DOHH2 (cell line): Measurements from ENCODE around the gene REST.

Experiments used
- H3F3A ChIP-seq: fragments of 200-600 bp; sonication (generic), shearing (Covaris generic); 2 replicates; pipeline ENCODE4 v1.6.0; 2016; ENCODE audit warnings: antibody characterized with exemption, mild to moderate bottlenecking; ENCODE audit not compliant: control insufficient read depth, insufficient read depth
- H3K27ac ChIP-seq: fragments of 200-600 bp; sonication (generic); 2 replicates; pipeline ENCODE4 v1.5.1; 2014; ENCODE audit warnings: low read depth, mild to moderate bottlenecking, low read length, moderate library complexity
- H3K27me3 ChIP-seq: fragments of 200-600 bp; sonication (generic); 2 replicates; pipeline ENCODE4 v1.6.1; 2014; ENCODE audit warnings: mild to moderate bottlenecking, low read length, mixed read lengths; ENCODE audit not compliant: control insufficient read depth
- H3K36me3 ChIP-seq: fragments of 200-600 bp; sonication (generic); 2 replicates; pipeline ENCODE4 v1.6.1; 2014; ENCODE audit warnings: mild to moderate bottlenecking, low read length, moderate library complexity, mixed read lengths; ENCODE audit not compliant: control insufficient read depth
- H3K4me1 ChIP-seq: fragments of 200-600 bp; sonication (generic); 2 replicates; pipeline ENCODE4 v1.6.1; 2014; ENCODE audit warnings: mild to moderate bottlenecking, low read length, mixed read lengths; ENCODE audit not compliant: control insufficient read depth
- H3K4me2 ChIP-seq: fragments of 200-600 bp; sonication (generic); 2 replicates; pipeline ENCODE4 v1.6.0; 2014; ENCODE audit warnings: mild to moderate bottlenecking, low read length, moderate library complexity
- H3K4me3 ChIP-seq: fragments of 200-600 bp; sonication (generic); 2 replicates; pipeline ENCODE4 v1.5.1; 2014; ENCODE audit warnings: mild to moderate bottlenecking, low read length, mixed read lengths
- H3K79me2 ChIP-seq: fragments of 200-600 bp; sonication (generic); 2 replicates; pipeline ENCODE4 v1.6.1; 2014; ENCODE audit warnings: mild to moderate bottlenecking, low read length, mixed read lengths; ENCODE audit not compliant: control insufficient read depth
- H3K9me2 ChIP-seq: fragments of 200-600 bp; sonication (generic); replicated peaks from 2 replicates; pipeline ENCODE4 v1.6.1; 2014; ENCODE audit warnings: mild to moderate bottlenecking, low read length, mixed read lengths; ENCODE audit not compliant: control insufficient read depth
- H3K9me3 ChIP-seq: fragments of 200-600 bp; sonication (generic); 2 replicates; pipeline ENCODE4 v1.6.1; 2014; ENCODE audit warnings: antibody characterized with exemption, low read length, mixed read lengths; ENCODE audit not compliant: control insufficient read depth, insufficient read depth
- H4K20me1 ChIP-seq: fragments of 200-600 bp; sonication (generic); 2 replicates; pipeline ENCODE4 v1.6.0; 2014; ENCODE audit warnings: low read depth, mild to moderate bottlenecking, antibody characterized with exemption, low read length, moderate library complexity; ENCODE audit not compliant: control insufficient read depth, insufficient read depth
- EZH2phosphoT487 ChIP-seq: fragments of 200-600 bp; sonication (generic); IDR thresholded peaks from 2 replicates; pipeline ENCODE4 v1.6.1; 2017; ENCODE audit warnings: borderline replicate concordance, mild to moderate bottlenecking, antibody characterized with exemption, low read length, moderate library complexity, mixed read lengths
- TF ChIP-seq, protein P1 (sequence below): fragments of 200-600 bp; sonication (generic); IDR thresholded peaks from one replicate; pipeline ENCODE4 v1.5.1; 2014; ENCODE audit warnings: antibody characterized with exemption, mild to moderate bottlenecking, low read depth, low read length; ENCODE audit not compliant: poor library complexity, severe bottlenecking

The REST gene

DNA sequence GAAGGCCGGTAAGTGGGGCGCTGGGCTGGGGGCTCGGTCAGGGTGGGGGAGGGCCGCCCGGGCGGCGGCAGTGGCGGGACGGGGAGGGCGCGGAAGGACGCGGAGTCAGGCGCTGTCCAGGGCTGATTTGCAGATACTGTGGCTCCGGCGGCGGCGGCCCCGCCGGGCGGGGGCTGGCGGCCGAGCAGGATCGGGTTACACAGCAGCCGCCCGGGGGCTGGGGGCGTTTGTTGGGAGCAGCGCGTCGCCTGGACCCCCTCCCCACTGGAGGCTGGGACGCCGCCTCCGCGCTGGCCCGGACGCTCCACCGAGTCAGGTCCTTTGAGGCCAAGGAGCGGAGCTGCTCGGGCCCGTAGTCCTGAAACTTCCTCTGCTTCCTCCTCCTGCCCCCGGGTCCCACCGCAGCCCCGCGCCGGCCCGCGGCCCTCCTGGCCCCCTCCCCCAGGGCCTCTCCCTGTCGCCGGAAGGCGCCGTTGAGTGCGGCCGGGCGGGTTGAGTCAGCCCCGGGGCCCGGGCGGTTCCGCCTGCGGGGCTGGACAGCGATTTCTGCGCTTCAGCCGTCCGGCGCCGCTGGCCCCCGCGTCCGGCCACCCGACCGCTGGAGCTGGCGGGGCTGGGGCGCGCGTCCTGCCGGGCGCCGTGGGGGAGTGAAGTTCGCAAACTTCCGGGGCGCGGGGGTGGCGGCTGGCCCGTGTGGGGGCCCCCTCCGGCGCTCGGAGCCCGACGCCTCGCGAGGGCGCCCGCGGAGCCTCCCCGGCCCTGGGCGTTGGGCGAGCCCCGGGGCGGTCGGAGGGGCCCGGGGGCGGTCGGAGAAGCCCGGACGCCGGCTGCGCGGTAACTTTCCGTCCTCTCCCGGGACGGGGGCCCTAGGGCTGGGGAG is 746 bp downstream of the REST start:
- Histone ChIP-seq H3K4me1 (peaks cover 43% of the 10 kb centered on the region), H3K27me3 (peaks cover 6% of the 10 kb centered on the region; the same call in 1 of the 2 replicates), H3F3A (peaks cover 9% of the 10 kb centered on the region), H3K27ac (peak overlapping the region; percentile 82), H3K79me2 (peaks cover 49% of the 10 kb centered on the region), H4K20me1 (peaks cover 6% of the 10 kb centered on the region; the same call in 1 of the 2 replicates), H3K36me3 (peaks cover 33% of the 10 kb centered on the region), H3K4me2 (peak overlapping the region; percentile 70), H3K4me3 (peak overlapping the region; percentile 93), H3K9me2 (no peaks in the 10 kb centered on the region), H3K9me3 (no peaks in the 10 kb centered on the region)
- TF ChIP-seq, protein P1, sequence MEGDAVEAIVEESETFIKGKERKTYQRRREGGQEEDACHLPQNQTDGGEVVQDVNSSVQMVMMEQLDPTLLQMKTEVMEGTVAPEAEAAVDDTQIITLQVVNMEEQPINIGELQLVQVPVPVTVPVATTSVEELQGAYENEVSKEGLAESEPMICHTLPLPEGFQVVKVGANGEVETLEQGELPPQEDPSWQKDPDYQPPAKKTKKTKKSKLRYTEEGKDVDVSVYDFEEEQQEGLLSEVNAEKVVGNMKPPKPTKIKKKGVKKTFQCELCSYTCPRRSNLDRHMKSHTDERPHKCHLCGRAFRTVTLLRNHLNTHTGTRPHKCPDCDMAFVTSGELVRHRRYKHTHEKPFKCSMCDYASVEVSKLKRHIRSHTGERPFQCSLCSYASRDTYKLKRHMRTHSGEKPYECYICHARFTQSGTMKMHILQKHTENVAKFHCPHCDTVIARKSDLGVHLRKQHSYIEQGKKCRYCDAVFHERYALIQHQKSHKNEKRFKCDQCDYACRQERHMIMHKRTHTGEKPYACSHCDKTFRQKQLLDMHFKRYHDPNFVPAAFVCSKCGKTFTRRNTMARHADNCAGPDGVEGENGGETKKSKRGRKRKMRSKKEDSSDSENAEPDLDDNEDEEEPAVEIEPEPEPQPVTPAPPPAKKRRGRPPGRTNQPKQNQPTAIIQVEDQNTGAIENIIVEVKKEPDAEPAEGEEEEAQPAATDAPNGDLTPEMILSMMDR = no peak
- no peak for TF ChIP-seq EZH2phosphoT487

DNA sequence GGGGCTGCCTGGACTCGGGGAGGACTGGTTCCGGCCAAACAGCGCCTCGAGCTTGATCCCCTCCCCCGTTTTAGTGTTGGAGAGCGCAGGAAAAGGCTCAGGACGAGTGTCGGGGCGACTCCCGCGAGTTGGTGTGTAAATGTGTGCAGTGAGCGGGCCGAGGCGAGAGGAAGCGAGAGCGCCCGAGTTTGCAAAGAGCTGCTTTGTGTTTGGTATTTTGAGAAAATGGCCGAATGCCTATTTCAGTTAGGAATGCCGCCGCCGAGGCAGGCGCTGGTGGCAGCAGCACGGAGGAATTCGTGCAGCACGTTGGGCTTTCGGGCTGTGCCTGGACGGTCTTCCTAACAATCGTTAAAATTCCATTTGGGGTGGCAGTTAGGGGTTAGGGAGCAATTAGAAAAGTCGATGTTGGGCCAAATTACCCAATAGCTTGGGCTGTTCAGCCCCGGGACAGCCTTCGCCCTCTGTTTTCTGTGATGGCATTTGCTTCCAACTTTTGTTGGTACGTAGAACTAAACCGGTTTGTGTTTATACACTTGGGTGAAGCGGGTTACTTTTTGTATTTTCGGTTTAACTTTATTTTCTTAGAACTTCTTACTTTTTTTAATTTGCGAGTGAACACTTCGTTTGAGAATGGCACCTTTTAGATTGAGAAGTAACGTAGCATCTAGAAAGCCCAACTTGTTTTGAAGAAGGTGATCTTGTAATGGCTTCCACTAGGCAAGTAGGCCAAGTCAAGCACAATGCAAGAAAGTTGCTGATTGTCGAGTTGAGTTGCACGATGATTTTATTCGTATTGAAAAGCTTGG is 1.6 kb downstream of the REST start:
- peak overlapping the region; percentile 93 for H3K4me3 ChIP-seq
- peaks cover 6% of the 10 kb centered on the region; the same call in 1 of the 2 replicates for H4K20me1 ChIP-seq
- TF ChIP-seq, protein P1 = no peak
- TF ChIP-seq EZH2phosphoT487 = no peak
- H3F3A ChIP-seq = peaks cover 9% of the 10 kb centered on the region
- H3K36me3 ChIP-seq = peaks cover 34% of the 10 kb centered on the region
- peak overlapping the region; percentile 70 for H3K4me2 ChIP-seq
- H3K4me1 ChIP-seq = peaks cover 44% of the 10 kb centered on the region
- peaks cover 58% of the 10 kb centered on the region for H3K79me2 ChIP-seq
- H3K27ac ChIP-seq = peak overlapping the region; percentile 82
- H3K9me2 ChIP-seq = no peaks in the 10 kb centered on the region
- H3K9me3 ChIP-seq = no peaks in the 10 kb centered on the region
- peaks cover 6% of the 10 kb centered on the region; the same call in 1 of the 2 replicates for H3K27me3 ChIP-seq

DNA sequence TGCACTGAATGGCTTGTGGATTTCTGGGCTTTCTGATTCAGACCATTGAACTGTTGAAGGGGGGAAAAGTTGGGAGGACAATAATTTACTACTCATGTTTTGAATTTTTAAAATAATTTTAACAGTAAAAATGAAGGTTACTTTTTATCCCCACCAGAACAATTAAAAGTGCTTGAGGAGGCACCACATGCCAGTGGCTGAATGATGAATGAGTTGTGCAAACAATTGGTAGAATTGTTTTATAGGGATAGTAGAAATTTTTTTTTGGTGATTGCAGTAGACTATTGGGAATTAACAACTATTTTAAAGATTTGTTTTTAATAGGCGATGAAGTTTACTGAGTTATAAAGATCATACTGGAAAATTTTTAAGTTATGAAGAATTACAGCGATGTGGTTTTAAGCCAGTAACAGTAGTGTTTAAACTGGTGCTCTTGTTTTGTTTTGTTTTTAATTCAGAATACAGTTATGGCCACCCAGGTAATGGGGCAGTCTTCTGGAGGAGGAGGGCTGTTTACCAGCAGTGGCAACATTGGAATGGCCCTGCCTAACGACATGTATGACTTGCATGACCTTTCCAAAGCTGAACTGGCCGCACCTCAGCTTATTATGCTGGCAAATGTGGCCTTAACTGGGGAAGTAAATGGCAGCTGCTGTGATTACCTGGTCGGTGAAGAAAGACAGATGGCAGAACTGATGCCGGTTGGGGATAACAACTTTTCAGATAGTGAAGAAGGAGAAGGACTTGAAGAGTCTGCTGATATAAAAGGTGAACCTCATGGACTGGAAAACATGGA is 2.7 kb downstream of the REST start:
- Histone ChIP-seq H3K27ac (peak overlapping the region; percentile 82), H3K79me2 (peaks cover 68% of the 10 kb centered on the region), H3K27me3 (peaks cover 6% of the 10 kb centered on the region; the same call in 1 of the 2 replicates), H3K4me3 (peak overlapping the region; percentile 93), H4K20me1 (peaks cover 6% of the 10 kb centered on the region), H3F3A (peaks cover 9% of the 10 kb centered on the region), H3K4me2 (peak overlapping the region; percentile 70), H3K4me1 (peaks cover 47% of the 10 kb centered on the region), H3K36me3 (peaks cover 38% of the 10 kb centered on the region), H3K9me3 (no peaks in the 10 kb centered on the region), H3K9me2 (no peaks in the 10 kb centered on the region)
- no peak for TF ChIP-seq EZH2phosphoT487
- TF ChIP-seq, protein P1 = no peak
